Measurements from ENCODE around the gene NFIA.

The NFIA gene

GRCh38 chr1:61083807-61084440, 1.6 kb downstream of the NFIA start:
- no peak for DNase-seq (ENCODE audit: low read depth)

GRCh38 chr1:61084491-61085031, 2.2 kb downstream of the NFIA start:
- no peak for DNase-seq (ENCODE audit: low read depth)

- DNase-seq (ENCODE audit: low read depth): no peak
Measured at GRCh38 chr1:61085206-61085982, 3.0 kb downstream of the NFIA start.

- DNase-seq (ENCODE audit: low read depth): no peak
Measured at GRCh38 chr1:61085983-61086644, 3.8 kb downstream of the NFIA start.

- no peak for DNase-seq (ENCODE audit: low read depth)
Measured at GRCh38 chr1:61087571-61087970, 5.2 kb downstream of the NFIA start.

- DNase-seq (ENCODE audit: low read depth): no peak
Measured at GRCh38 chr1:61088163-61088974, 6.0 kb downstream of the NFIA start.

- DNase-seq (ENCODE audit: low read depth): no peak
Measured at GRCh38 chr1:61089338-61089737, 7.0 kb downstream of the NFIA start.

- no peak for DNase-seq (ENCODE audit: low read depth)
Measured at GRCh38 chr1:61089741-61090140, 7.4 kb downstream of the NFIA start.

- DNase-seq (ENCODE audit: low read depth): no peak
Measured at GRCh38 chr1:61090546-61091202, 8.3 kb downstream of the NFIA start.

- no peak for DNase-seq (ENCODE audit: low read depth)
Measured at GRCh38 chr1:61091455-61091854, 9.1 kb downstream of the NFIA start.

GRCh38 chr1:61092642-61093041, 10.3 kb downstream of the NFIA start:
- DNase-seq (ENCODE audit: low read depth): no peak

- DNase-seq (ENCODE audit: low read depth): no peak
Measured at GRCh38 chr1:61093525-61094137, 11.3 kb downstream of the NFIA start.

GRCh38 chr1:61094677-61095469, 12.5 kb downstream of the NFIA start:
- no peak for DNase-seq (ENCODE audit: low read depth)

- no peak for DNase-seq (ENCODE audit: low read depth)
Measured at GRCh38 chr1:61095470-61095812, 13.1 kb downstream of the NFIA start.

- DNase-seq (ENCODE audit: low read depth): no peak
Measured at GRCh38 chr1:61097317-61097716, 15.0 kb downstream of the NFIA start.

- DNase-seq (ENCODE audit: low read depth): no peak
Measured at GRCh38 chr1:61097722-61098121, 15.4 kb downstream of the NFIA start.

- no peak for DNase-seq (ENCODE audit: low read depth)
Measured at GRCh38 chr1:61098333-61098732, 16.0 kb downstream of the NFIA start.

- DNase-seq (ENCODE audit: low read depth): no peak
Measured at GRCh38 chr1:61098906-61099437, 16.6 kb downstream of the NFIA start.

- DNase-seq (ENCODE audit: low read depth): no peak
Measured at GRCh38 chr1:61100578-61100977, 18.2 kb downstream of the NFIA start.

GRCh38 chr1:61101536-61101935, 19.2 kb downstream of the NFIA start:
- no peak for DNase-seq (ENCODE audit: low read depth)
